NCI-H1417 (cell line): Measurements from ENCODE around the gene TADA1.
A peak's percentile ranks its signal among the peaks of the same experiment; 100 is the strongest.

Experiments
- DNase-seq, 3 experiments: peaks; one replicate each; lab custom pipeline; 2025; lab: John Stamatoyannopoulos, UW

Gene TADA1, protein sequence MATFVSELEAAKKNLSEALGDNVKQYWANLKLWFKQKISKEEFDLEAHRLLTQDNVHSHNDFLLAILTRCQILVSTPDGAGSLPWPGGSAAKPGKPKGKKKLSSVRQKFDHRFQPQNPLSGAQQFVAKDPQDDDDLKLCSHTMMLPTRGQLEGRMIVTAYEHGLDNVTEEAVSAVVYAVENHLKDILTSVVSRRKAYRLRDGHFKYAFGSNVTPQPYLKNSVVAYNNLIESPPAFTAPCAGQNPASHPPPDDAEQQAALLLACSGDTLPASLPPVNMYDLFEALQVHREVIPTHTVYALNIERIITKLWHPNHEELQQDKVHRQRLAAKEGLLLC

DNA sequence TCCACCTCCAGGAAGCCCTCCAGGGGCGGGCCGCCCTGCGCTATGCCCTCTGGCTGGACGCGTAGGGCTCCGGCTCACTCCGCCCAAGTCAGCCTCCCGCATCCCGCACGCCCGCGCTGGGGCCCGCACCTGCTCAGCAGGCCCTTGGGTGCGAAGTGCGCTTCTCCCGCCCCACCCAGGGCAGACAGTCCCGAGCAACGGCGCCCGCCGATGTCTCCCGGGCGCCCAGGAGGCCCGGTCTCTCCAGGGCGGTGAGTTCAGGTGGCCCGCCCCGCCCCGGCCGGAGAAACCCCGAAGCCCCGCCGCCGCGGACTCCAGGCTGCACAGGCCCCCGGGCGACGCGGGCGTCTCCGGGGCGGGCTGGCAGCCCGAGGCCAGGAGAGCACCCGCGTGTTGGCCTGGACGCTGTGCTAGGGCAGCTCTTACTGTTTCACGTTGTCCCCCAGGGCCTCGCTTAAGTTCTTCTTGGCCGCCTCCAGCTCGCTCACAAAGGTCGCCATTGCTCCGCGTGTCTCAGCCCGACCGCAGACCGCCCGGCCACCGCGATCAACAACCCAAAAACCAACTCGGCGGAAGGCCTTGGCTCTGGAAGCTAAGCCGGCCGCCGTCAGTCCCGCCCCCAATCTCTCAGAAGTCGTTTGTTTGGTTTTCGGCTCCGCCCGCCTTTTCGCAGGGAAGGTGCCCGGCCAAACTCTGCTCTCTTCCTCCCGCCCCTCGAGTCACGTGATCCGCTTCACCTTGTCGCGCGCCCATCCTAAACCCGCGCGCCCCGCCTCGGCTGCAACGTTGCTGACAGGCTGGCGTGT is at the start of gene TADA1:
Gene TADA1, minus strand, starts transcription at position 531 of the 806 bp plus-strand sequence. Its CDS starts 31 bp downstream, at position 500.
- DNase-seq: peak; percentile 98 to 100 (median 99)

DNA sequence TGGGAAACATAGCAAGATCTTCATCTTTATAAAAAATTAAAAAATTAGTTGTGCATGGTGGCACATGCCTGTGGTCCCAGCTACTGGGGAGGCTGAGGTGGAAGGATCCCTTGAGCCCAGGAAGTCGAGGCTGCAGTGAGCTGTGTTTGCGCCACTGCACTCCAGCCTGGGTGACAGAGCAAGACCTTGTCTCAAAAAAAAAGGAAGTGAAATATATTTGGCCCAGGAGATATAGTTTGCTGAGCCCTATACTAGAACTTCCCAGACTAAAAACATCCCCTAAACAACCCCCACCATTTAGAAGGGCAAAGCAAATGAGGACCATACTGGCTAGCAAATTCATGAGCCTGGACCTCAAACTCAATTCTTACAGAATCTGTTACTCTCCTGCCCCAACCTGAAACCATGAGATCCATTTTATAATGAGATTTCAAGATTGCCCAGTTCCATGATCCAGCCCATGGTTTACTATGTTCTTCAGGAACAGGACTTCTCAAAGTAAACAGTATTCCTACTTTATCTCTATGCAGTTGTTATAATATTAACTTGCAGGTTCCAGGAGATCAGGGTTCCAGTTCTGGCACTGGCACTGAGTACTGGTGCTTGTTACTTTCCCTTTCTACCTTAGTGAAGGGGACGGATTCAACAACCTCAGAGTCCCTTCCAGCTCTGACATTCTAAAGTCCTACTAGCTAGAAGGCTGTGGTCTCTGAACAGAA is 48.9 kb upstream of the TADA1 start:
- no peak for DNase-seq

DNA sequence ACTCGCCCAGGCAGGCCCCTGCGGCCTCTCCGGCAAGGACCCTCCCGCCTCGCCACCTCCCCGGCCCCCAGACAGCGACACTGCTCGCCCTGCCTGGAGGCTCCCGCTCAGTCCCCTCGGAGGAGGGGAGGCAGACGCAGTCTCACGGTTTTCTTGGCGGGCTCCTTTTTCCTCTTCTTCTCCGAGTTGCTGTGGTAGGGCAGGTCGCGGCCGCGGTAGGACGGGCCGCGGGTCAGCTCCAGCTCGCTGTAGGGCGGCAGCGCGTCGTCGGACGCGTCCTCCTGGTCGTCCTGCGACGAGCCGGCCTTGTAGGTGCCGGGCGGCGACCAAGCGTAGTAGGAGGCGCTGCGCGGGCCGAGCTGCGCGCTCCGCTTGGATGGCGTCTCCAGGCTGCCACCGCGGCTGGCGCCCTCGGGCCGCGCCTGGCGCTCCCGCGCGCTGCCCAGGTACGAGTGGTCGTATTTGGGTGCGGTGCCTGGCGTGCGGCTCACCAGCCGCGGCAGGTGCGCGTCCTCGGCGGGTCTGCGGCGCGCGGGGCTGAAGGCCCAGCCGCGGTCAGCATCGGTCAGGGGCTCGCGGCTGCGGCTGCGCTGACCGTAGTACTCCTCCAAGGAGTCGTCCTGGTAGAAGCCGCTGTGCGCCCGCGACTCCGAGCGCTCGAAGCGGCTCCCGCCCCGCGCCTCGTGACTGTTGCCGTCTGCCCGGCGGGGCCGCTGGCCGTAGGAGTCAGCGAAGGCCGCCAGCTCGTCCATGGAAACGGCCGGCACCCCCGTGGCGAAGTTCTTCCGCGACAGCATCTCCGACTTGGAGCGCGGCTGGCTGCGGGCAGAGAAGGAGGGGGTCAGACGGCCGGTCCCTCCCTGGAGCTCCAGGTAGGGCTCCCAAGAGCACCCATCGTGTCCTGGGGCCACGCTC is 44.8 kb upstream of the TADA1 start:
- no peak for DNase-seq

DNA sequence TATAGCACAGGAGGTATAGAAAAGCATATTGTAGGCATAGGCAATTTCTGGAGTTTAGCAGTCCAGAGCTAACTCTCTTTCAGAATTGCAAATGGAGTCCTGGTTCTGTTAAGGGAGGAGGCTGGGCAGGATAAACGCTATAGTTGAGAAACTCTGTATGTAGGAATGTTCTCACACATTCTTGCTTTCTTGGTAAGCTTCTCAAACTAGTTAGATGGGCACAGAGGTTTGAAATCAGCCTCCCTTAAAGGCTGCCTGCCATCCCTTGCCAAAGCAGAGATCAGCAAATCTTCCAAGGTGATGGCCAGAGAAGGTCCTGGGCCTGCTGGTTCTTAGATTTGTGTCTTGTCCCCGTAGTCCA is 42.9 kb upstream of the TADA1 start:
- DNase-seq: no peak

DNA sequence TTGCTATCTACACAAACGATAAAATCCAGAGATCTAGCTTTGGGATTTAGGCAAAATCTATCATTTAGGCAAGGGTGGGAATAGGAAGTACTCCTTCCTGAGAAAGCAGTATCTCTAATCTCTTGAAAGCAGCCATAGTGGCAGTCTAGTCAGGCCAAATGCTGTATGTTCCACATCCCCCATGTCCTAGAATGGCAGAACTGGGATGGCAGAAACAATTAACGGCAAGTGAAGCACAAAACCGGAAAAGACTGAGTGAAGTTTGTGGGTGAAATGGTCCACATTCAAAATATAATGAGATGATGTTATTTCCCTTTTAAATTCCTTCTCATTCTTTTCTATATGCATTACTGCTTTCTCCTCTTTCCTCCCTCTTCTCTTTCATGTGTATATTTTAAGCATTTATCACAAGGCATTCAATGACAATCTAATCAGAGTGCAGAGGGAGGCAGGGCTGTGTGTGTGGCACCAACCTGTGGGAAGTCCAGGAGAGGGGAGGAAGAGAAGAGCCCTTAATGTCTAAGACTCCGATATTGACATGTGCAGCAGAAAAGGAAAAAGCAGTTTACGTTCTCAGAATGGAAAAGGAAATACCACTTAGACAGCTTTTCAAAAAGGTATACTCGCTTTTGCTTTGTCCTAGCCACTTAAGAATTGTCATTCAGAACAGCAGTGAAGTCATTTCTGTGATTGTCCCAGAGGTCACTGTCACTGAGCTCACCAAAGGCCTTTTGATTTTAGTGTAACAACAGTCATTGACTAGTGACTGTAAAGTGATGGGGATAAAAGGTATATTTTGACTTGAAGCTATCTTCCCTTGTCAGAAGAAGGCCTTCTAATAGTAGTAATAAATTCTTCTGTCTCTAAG is 42.3 kb upstream of the TADA1 start:
- no peak for DNase-seq

DNA sequence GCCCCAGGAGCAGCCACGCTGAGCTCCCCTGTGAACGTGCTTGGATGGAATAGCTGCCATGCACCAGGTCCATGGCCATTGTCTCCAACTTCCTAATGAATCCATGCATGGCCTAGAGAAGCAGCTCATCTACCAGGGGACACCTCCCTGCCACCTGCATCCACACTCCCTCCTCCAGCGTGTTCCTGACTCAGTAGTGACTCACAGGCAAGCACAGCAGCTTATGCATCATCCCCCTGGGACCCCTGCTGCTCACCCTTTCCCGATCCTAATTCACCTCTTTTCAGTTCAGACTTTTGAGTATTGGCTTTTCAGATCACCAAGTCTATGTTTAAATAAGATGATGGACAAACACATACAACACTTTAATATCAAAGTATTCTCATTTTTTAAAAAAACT is 39.9 kb upstream of the TADA1 start:
- DNase-seq: no peak

DNA sequence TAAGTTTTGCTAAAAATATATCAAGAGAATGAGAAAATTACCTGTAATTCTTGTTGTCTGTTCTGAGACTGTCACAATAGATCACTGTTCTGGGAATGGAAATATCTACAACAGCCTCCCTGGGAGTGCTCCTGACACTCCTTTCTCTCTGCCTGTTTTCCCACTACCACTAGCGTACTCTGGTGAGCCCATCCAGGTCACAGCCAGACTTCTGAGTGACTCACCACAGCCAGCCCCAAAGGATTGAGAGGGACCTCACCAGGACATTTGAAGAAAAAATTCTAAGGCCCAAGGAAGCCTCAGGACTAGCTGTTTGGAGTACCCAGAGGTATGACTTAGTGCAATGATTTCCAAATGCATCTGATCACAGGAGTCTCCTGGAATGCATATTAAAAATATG is 39.0 kb upstream of the TADA1 start:
- DNase-seq: no peak

DNA sequence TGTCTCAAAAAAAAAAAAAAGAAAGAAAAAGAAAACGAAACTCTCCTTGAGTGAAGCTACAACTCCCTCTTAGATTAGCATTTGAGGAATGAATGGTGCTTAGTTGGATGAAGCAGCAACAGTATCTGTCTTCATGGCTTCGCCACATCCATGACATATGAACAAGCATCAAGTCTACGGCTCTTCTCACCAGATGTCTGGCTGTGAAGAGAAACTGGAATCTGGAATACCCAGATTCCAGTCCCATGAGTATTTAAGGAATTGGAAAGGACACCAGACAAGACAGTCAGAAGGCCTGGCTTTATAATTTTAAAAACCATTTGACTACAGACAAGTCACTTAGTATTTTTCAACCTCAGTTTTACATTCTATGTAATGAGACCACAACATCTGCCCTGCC is 38.0 kb upstream of the TADA1 start:
- no peak for DNase-seq

DNA sequence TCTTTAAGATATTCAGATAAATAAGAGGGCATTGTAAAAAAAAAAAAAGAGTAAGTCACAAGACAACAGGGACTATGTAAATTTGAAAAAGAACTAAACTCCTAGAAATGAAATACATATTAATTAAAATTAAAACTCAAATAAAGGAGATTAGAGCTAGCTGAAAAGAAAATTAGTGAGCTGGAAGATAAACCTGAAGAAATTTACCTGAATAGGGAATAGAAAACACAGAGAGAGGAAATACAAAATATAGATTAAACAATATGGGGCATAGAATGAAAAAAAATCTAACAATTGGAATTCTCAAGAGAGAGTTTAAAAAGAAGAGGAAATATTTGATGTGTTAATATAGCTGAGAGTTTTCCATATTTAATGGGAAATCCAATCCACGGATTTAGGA is 35.6 kb upstream of the TADA1 start:
- DNase-seq: no peak

DNA sequence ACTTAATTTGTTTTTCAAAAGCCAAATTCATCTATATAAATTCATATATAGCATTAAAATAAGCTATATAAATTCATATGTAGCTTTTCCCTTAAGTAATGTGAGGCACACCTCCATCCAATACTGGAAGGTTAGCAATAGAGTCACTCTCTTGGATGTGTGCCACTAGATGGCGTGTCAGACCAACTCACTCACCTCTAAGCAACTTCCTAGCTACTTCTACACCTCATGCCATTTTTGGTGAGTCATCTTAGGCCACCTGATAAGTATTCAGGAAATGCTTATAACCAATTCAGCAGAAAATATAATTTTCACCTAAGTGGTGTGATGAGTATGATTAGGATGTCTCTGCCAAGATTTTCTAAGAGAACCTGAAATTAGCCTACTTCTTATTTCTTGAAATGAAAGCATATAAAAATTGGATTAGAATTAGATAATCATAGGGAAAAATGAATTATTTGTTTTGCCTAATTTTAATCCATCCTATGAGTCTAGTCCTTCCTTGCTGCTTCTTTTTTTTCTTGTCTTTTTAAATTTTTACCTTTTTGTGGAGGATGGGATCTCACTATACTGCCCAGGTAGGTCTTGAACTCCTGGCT is 34.4 kb upstream of the TADA1 start:
- peak; percentile 67 to 94 (median 92) for DNase-seq

DNA sequence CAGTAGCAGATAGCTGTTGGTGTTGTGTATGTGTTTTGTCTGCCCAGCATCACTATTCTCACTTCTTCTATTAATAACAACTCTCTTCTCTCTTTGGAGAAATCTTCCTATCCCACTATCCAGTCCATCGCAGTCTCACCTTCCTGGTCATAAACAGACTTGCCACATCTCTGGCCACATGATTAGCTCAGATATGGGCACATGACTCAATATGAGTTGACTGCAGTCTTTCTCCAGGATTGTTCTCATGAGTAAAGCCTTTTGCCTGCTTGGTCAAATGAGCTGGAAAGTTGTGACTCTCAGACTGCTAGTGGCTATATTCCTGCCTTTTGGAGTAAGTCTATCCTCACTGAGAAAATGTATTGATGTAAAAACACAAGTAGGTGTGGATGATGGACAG is 32.9 kb upstream of the TADA1 start:
- DNase-seq: no peak

DNA sequence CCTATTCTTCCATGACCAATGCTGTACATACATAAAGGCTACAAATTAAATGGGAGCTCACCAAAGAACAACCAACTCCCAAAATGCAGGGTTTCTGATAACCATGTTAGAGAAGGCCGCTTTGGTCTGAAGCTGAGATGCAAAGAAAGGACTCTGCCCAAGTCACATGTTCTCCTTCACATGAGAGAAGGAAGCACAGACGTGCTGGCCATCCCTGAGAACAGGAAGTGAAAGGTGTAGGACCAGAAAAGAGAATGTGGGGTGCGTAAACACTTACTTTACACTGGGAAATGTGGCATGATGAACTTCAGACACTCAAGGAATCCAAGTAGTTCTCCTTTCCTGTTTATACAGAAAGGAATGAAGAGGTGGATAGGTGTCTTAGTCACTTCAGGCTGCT is 31.7 kb upstream of the TADA1 start:
- no peak for DNase-seq

DNA sequence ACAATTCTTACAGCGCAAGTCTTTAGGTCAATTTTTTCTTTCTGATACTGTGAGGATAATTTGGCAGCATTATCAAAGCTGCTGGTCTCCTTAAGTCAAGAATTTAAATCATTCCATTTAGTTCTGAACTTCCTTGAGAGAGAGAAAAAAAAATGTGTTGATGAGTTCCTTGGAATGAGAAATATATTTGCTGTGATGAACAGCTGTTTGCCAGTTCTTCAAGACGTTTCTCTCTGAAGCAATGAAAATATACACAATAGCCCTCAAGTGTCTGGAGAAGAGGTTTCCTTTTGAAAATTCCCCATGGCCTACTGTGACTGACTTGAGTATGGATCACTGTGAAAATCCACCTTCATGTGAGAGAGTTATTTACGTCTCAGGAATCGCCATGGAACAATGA is 31.0 kb upstream of the TADA1 start:
- DNase-seq: no peak

DNA sequence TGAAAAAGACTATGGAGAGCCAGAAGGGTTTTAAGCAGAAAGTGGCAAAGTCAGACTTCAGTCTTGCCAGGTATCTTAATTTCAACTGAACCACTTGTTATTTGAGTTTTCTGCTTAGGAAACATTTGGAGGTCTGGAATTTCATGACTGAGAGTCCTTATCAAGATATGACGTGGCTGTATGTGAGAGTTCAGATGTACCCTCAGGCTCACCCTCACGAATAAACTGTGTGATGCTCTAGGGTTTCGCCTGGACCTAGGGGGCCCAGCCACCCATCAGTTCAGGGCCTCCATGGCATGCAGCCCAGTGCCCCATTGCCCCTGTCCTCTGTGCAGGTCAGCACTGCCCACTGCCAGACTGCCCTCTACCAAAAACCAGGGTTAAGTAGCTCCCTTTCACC is 30.6 kb upstream of the TADA1 start:
- no peak for DNase-seq

DNA sequence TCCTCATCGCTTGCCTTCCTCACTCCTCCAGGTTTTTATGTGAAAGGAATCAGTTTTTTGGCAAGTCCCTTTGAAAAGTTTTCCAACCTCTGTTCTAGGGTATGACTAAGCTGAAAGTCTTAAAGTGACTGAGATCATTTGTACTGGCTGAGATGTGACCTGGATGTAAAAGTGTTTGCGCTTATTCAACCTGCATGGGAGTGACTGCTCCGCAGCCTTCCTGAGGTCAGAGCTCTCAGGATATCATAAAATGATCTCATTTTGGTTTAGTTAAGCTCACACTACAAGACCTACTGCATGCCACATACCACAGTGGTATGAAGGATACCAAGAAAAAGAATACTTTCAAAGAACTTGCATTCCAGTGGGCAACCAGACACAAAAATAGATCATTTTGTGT is 29.8 kb upstream of the TADA1 start:
- no peak for DNase-seq

DNA sequence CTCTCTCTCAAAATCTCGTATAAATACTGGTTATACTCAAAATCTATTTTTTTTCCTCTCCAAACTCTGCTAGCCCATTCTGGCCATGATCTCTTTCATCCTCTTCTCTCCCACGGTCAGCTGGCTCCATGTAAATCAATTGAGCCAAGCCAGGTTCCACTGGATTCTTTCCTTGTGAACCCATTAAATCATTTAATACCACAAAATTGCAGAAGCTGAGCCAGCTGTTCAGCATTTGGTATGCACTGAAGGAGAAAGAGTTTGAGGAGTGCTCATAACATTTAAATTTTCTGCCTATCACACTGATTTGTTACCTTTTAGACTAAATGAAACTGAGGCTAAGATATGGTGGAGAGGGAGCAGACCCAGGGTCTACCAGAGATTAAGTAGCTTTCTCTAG is 29.1 kb upstream of the TADA1 start:
- no peak for DNase-seq

DNA sequence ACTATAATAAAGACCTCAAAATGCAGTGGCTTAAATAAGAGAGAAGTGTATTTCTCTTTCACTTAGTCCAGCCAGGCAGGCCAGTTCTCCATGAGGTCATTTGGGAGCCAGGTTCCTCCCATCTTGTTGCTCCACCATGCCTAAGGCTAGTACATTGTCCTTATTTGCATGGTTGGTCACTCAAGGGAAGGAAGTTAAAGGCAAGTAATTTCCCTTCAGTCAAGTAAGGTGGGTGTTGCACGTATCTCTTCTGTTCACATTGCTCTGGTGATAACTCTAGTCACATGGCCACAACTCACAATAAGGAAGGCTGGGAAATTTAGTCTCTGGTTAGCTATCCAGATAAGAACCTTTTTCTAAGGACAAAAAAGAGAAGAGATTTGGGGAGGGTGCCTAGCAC is 27.2 kb upstream of the TADA1 start:
- DNase-seq: no peak

DNA sequence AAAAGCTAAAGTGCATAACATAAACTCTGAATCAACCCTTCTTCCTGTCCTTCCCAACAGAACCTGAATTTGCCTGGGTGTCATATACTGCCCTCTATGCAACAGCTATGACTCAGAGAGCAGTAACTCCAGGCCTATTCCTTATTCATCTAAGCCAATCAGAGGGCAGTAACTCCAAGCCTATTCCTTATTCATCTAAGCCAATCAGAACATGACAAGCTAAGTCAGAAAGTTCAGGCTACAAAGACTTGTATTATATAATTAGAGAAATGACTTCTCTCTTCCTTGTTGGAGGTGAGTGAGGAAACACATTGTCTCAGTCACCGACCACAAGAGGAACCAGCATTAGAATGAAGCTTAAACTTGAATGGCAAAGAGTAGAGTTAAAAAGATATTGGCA is 26.2 kb upstream of the TADA1 start:
- no peak for DNase-seq

DNA sequence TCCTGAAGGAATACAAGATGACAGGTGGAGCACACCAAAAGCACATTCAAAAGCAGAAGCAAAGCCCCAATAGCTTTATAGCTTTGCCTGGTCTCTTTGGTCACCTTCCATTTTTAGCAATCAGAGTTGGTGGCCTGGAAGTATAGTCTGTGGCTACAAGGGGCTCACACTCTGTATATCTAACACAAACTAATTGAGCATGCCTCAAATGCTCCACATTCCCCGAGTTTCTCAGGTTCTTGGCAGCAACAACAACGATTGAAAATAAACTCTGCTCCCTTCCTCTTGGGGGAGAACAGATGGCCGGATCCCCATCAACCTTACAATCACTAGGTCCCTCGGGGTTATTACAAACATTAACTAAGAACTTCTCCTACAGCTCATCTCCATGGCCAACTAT is 24.9 kb upstream of the TADA1 start:
- no peak for DNase-seq

DNA sequence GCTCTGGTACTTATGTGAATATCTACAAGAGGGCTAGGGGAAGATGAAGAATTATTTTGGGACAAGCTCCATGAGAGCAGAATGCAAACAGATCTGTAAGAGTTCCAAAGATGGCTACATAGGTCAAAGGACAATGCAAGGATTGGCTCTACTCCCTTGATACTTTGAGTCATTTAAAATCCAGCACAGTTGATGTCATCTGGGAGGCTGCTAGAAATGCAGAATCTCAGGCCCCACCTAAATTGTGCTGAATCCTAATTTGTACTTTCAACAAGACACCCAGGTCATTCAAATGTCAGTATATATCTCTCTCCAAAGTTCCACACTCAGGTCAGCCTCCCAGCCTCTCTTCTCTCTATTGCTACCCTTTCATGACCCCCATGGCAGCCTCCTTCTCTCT is 23.7 kb upstream of the TADA1 start:
- DNase-seq: no peak

DNA sequence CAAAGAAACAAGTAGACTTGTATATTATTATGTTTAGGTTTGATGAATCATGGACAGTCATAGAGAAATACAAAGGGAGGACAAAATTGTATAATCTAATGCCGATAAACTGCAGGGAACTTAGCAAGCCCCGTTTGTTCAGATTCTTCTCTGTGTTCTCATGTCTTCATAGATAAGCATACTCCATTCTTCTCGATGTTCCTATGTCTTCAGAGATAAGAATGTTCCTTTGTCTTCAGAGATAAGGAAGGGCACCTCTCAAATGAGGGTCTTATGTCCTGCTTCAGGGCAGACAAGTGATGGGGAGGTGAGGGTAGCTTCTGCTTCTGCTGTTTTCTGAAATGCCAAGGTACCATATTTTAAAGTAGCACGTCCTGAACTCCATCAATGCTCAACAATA is 19.7 kb upstream of the TADA1 start:
- DNase-seq: no peak
